HG03575 (cell line): ENCODE results near the gene TRIM67.
"Not testable (repeated sequence)": the region's sequence is repeated elsewhere in the genome, so short reads cannot be mapped to it uniquely, and the experiment has no call there.

ENCODE experiments used
- ATAC-seq: cut with Tn5 transposase; IDR thresholded peaks from one replicate; pipeline ENCODE4 v1.9.1; 2021; ENCODE audit not compliant: unreplicated experiment, insufficient number of reproducible peaks, low FRiP score; ENCODE audit errors: extremely low read depth

Gene TRIM67

GRCh38 chr1:231153726-231154125, 8.1 kb upstream of the TRIM67 start:
- no peak for ATAC-seq

GRCh38 chr1:231155808-231156207, 6.0 kb upstream of the TRIM67 start:
- no peak for ATAC-seq

GRCh38 chr1:231157311-231157710, 4.5 kb upstream of the TRIM67 start:
- no peak for ATAC-seq

GRCh38 chr1:231158141-231158540, 3.7 kb upstream of the TRIM67 start:
- not testable (repeated sequence) for ATAC-seq

GRCh38 chr1:231159202-231159962, 2.5 kb upstream of the TRIM67 start:
- no peak for ATAC-seq

GRCh38 chr1:231159963-231160761, 1.7 kb upstream of the TRIM67 start:
- ATAC-seq = no peak

- no peak for ATAC-seq
Observed at GRCh38 chr1:231160895-231161666, 777 bp upstream of the TRIM67 start.

- ATAC-seq = no peak
Observed at GRCh38 chr1:231162297-231162969, 575 bp downstream of the TRIM67 start.

- ATAC-seq = no peak
Observed at GRCh38 chr1:231162970-231163829, 1.3 kb downstream of the TRIM67 start.

GRCh38 chr1:231163830-231164427, 2.1 kb downstream of the TRIM67 start:
- no peak for ATAC-seq

GRCh38 chr1:231165371-231165770, 3.5 kb downstream of the TRIM67 start:
- no peak for ATAC-seq

- ATAC-seq = no peak
Observed at GRCh38 chr1:231166398-231166797, 4.5 kb downstream of the TRIM67 start.

GRCh38 chr1:231170875-231171274, 9.0 kb downstream of the TRIM67 start:
- no peak for ATAC-seq

- no peak for ATAC-seq
Observed at GRCh38 chr1:231171623-231172197, 9.9 kb downstream of the TRIM67 start.

- no peak for ATAC-seq
Observed at GRCh38 chr1:231172411-231172810, 10.6 kb downstream of the TRIM67 start.

GRCh38 chr1:231176421-231176820, 14.6 kb downstream of the TRIM67 start:
- no peak for ATAC-seq

GRCh38 chr1:231177226-231177625, 15.4 kb downstream of the TRIM67 start:
- ATAC-seq = no peak

GRCh38 chr1:231177936-231178335, 16.1 kb downstream of the TRIM67 start:
- no peak for ATAC-seq
